ENCODE results near the gene FAH. TPM values are rescaled to one million over a fixed set of nuclear protein-coding genes. Genes with fewer than 3 reads are reported as not detected.

Gene FAH
- total RNA-seq, 1 experiment from 2014 or later: 21.5 TPM

GRCh38 chr15:80231371-80231770 lies 78.6 kb downstream of the FAH start:
- peaks cover 6% of the 10 kb centered on the region for H3K27me3 Mint-ChIP-seq (ENCODE audit: low read depth)
- Histone ChIP-seq H4K5ac (ENCODE audit: insufficient read length, low read depth, low read length) (no peak overlapping the region), H3K56ac (ENCODE audit: insufficient read length, low read depth, low read length) (no peak overlapping the region), H3K79me1 (ENCODE audit: insufficient read depth, low read depth, low read length, poor library complexity, severe bottlenecking) (no peaks in the 10 kb centered on the region), H3K18ac (ENCODE audit: insufficient read length, low read depth, low read length) (no peak overlapping the region), H3K27ac (ENCODE audit: insufficient read length, low read depth, low read length) (no peak overlapping the region), H4K91ac (ENCODE audit: insufficient read length, low read depth, low read length) (no peak overlapping the region), H2BK20ac (ENCODE audit: low read depth, low read length, poor library complexity, severe bottlenecking) (no peak overlapping the region), H3K4me2 (ENCODE audit: insufficient read depth, insufficient read length, low read length) (no peak overlapping the region), H3K23me2 (ENCODE audit: insufficient read length, low read depth, low read length, poor library complexity, severe bottlenecking) (no peaks in the 10 kb centered on the region), H2AFZ (ENCODE audit: low read length) (no peak overlapping the region), H3K4me1 (ENCODE audit: insufficient read depth, low read length) (no peaks in the 10 kb centered on the region), H2AK5ac (ENCODE audit: insufficient read length, low read length) (no peak overlapping the region), H3K9me3 (ENCODE audit: control insufficient read depth, low read depth, low read length) (no peaks in the 10 kb centered on the region), H2BK120ac (ENCODE audit: low read depth, low read length, poor library complexity, severe bottlenecking) (no peak overlapping the region), H2BK12ac (ENCODE audit: insufficient read length, low read depth, low read length) (no peak overlapping the region), H3K4ac (ENCODE audit: low read depth, low read length) (no peak overlapping the region), H3K79me2 (ENCODE audit: insufficient read depth, low read length) (no peaks in the 10 kb centered on the region), H2BK15ac (ENCODE audit: low read depth, low read length) (no peak overlapping the region), H4K8ac (replicated peaks; ENCODE audit: insufficient read length, low read depth, low read length) (no peak overlapping the region), H3K9ac (ENCODE audit: extremely low read depth, insufficient read length, low read length) (no peak overlapping the region), H3T11ph (ENCODE audit: low read length) (no peak overlapping the region), H4K20me1 (ENCODE audit: control insufficient read depth, insufficient read depth, insufficient read length) (no peaks in the 10 kb centered on the region), H3K23ac (ENCODE audit: insufficient read length, low read depth, low read length) (no peak overlapping the region), H3K27me3 (ENCODE audit: insufficient read depth, low read length) (no peaks in the 10 kb centered on the region), H2BK5ac (ENCODE audit: insufficient read length, low read length) (no peak overlapping the region), H3K14ac (ENCODE audit: insufficient read depth, low read length) (no peak overlapping the region)
- no peak for TF ChIP-seq CTCF (conservative IDR thresholded peaks at IDR 0.05)
- H3K4me1 Mint-ChIP-seq: peaks cover 9 to 12% of the 10 kb centered on the region in 2 experiments
- H3K27ac Mint-ChIP-seq: no peak overlapping the region
- WGBS (ENCODE audit: extremely low coverage, insufficient read length, low lambda C conversion rate): no CpG with 5 or more reads among the region's 2 CpGs
- H3K4me3 Mint-ChIP-seq: no peak overlapping the region
- DNase-seq: no peak
- no peaks in the 10 kb centered on the region for H3K9me3 Mint-ChIP-seq
- no peaks in the 10 kb centered on the region for H3K36me3 Mint-ChIP-seq (ENCODE audit: insufficient read depth in 1 of 3, low read depth in 3 of 3)

Measured in H9 (cell line).